Prostate gland (tissue), 2 donors: ENCODE measurements around the gene PALM3.

Experiments used
- POLR2A ChIP-seq: fragments of 450-650 bp; IDR thresholded peaks from one replicate; pipeline ENCODE4 v1.6.1; 2016; ENCODE audit warnings: antibody characterized with exemption, mild to moderate bottlenecking
- TF ChIP-seq, protein P1 (sequence below), 4 experiments: fragments of 200-600 bp in 2 of 4; fragments of 450-650 bp in 2 of 4; sonication (generic) in 2 of 4; IDR thresholded peaks; 1 replicate in 3 of 4; 2 replicates in 1 of 4; pipeline ENCODE4 v1.5.1; 2016 to 2019; ENCODE audit warnings: antibody characterized with exemption in 4 of 4, mild to moderate bottlenecking in 2 of 4, moderate library complexity in 2 of 4

GRCh38 chr19:14012378-14012915, 49.4 kb downstream of the PALM3 start:
- TF ChIP-seq, protein P1, sequence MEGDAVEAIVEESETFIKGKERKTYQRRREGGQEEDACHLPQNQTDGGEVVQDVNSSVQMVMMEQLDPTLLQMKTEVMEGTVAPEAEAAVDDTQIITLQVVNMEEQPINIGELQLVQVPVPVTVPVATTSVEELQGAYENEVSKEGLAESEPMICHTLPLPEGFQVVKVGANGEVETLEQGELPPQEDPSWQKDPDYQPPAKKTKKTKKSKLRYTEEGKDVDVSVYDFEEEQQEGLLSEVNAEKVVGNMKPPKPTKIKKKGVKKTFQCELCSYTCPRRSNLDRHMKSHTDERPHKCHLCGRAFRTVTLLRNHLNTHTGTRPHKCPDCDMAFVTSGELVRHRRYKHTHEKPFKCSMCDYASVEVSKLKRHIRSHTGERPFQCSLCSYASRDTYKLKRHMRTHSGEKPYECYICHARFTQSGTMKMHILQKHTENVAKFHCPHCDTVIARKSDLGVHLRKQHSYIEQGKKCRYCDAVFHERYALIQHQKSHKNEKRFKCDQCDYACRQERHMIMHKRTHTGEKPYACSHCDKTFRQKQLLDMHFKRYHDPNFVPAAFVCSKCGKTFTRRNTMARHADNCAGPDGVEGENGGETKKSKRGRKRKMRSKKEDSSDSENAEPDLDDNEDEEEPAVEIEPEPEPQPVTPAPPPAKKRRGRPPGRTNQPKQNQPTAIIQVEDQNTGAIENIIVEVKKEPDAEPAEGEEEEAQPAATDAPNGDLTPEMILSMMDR (IDR thresholded peaks at IDR 0.05) = no peak
- no peak for TF ChIP-seq POLR2A
